H9 (cell line): ENCODE measurements around the gene FNDC3B. TPM values are rescaled to one million over a fixed set of nuclear protein-coding genes. Genes with fewer than 3 reads are reported as not detected.

Source experiments
- DNase-seq: peaks from one replicate; pipeline ENCODE4 v3.0.0-alpha.2; 2017
- H2AFZ ChIP-seq: one replicate; pipeline ENCODE4 v1.6.1; 2013; ENCODE audit warnings: mild to moderate bottlenecking, low read length, control low read depth, moderate library complexity
- H2AK5ac ChIP-seq: 2 replicates; pipeline ENCODE4 v1.6.1; 2013; ENCODE audit warnings: low read length, control low read depth, mixed read lengths; ENCODE audit not compliant: insufficient read length
- H2BK120ac ChIP-seq: one replicate; pipeline ENCODE4 v1.6.1; 2013; ENCODE audit warnings: low read depth, mild to moderate bottlenecking, low read length, control low read depth, inconsistent platforms; ENCODE audit not compliant: poor library complexity, severe bottlenecking
- H2BK12ac ChIP-seq: 2 replicates; pipeline ENCODE4 v1.6.1; 2013; ENCODE audit warnings: low read length, control low read depth, mixed read lengths, low read depth; ENCODE audit not compliant: insufficient read length
- H2BK15ac ChIP-seq: 2 replicates; pipeline ENCODE4 v1.6.1; 2013; ENCODE audit warnings: low read depth, low read length, control low read depth
- H2BK20ac ChIP-seq: one replicate; pipeline ENCODE4 v1.6.1; 2013; ENCODE audit warnings: low read depth, mild to moderate bottlenecking, low read length, control low read depth, inconsistent platforms; ENCODE audit not compliant: poor library complexity, severe bottlenecking
- H2BK5ac ChIP-seq: 2 replicates; pipeline ENCODE4 v1.6.1; 2013; ENCODE audit warnings: low read length, control low read depth, mixed read lengths; ENCODE audit not compliant: insufficient read length
- H3K14ac ChIP-seq: 2 replicates; pipeline ENCODE4 v1.6.1; 2013; ENCODE audit warnings: low read length, control low read depth; ENCODE audit not compliant: insufficient read depth
- H3K18ac ChIP-seq: 2 replicates; pipeline ENCODE4 v1.6.1; 2013; ENCODE audit warnings: low read depth, mild to moderate bottlenecking, mixed read lengths, low read length, control low read depth; ENCODE audit not compliant: insufficient read length
- H3K23ac ChIP-seq: 2 replicates; pipeline ENCODE4 v1.6.1; 2013; ENCODE audit warnings: low read length, control low read depth, mixed read lengths, low read depth; ENCODE audit not compliant: insufficient read length
- H3K23me2 ChIP-seq: 2 replicates; pipeline ENCODE4 v1.6.1; 2013; ENCODE audit warnings: low read depth, mild to moderate bottlenecking, mixed read lengths, low read length, control low read depth; ENCODE audit not compliant: insufficient read length, poor library complexity, severe bottlenecking
- H3K27ac ChIP-seq: 2 replicates; pipeline ENCODE4 v1.5.1; 2013; ENCODE audit warnings: low read length, control low read depth, mixed read lengths, low read depth; ENCODE audit not compliant: insufficient read length
- H3K27me3 ChIP-seq: 2 replicates; pipeline ENCODE4 v1.6.1; 2013; ENCODE audit warnings: low read length, control low read depth, inconsistent platforms; ENCODE audit not compliant: insufficient read depth
- H3K4ac ChIP-seq: 2 replicates; pipeline ENCODE4 v1.6.1; 2013; ENCODE audit warnings: low read depth, mild to moderate bottlenecking, control low read depth, inconsistent platforms, low read length, moderate library complexity
- H3K4me1 ChIP-seq: 2 replicates; pipeline ENCODE4 v1.6.1; 2013; ENCODE audit warnings: low read length, control low read depth, inconsistent platforms; ENCODE audit not compliant: insufficient read depth
- H3K4me2 ChIP-seq: 2 replicates; pipeline ENCODE4 v1.6.1; 2013; ENCODE audit warnings: low read length, control low read depth, mixed read lengths; ENCODE audit not compliant: insufficient read length, insufficient read depth
- H3K56ac ChIP-seq: 2 replicates; pipeline ENCODE4 v1.6.1; 2013; ENCODE audit warnings: low read depth, mild to moderate bottlenecking, mixed read lengths, low read length, control low read depth; ENCODE audit not compliant: insufficient read length
- H3K79me1 ChIP-seq: 2 replicates; pipeline ENCODE4 v1.6.1; 2013; ENCODE audit warnings: low read depth, mild to moderate bottlenecking, moderate library complexity, low read length, control low read depth, inconsistent platforms; ENCODE audit not compliant: insufficient read depth, poor library complexity, severe bottlenecking
- H3K79me2 ChIP-seq: 2 replicates; pipeline ENCODE4 v1.6.1; 2013; ENCODE audit warnings: low read length, control low read depth, inconsistent platforms; ENCODE audit not compliant: insufficient read depth
- H3K9ac ChIP-seq: 2 replicates; pipeline ENCODE4 v1.6.1; 2013; ENCODE audit warnings: low read length, control low read depth, mixed read lengths; ENCODE audit not compliant: insufficient read length; ENCODE audit errors: extremely low read depth
- H3K9me3 ChIP-seq: one replicate; pipeline ENCODE4 v1.6.1; 2013; ENCODE audit warnings: low read depth, low read length, inconsistent platforms; ENCODE audit not compliant: control insufficient read depth
- H3T11ph ChIP-seq: one replicate; pipeline ENCODE4 v1.6.1; 2013; ENCODE audit warnings: mild to moderate bottlenecking, low read length, control low read depth, inconsistent platforms
- H4K20me1 ChIP-seq: one replicate; pipeline ENCODE4 v1.6.1; 2013; ENCODE audit not compliant: control insufficient read depth, insufficient read length, insufficient read depth
- H4K5ac ChIP-seq: 2 replicates; pipeline ENCODE4 v1.6.1; 2013; ENCODE audit warnings: low read depth, mild to moderate bottlenecking, mixed read lengths, low read length, control low read depth; ENCODE audit not compliant: insufficient read length
- H4K8ac ChIP-seq: replicated peaks from 2 replicates; pipeline ENCODE4 v1.6.1; 2013; ENCODE audit warnings: low read length, control low read depth, mixed read lengths, low read depth; ENCODE audit not compliant: insufficient read length
- H4K91ac ChIP-seq: 2 replicates; pipeline ENCODE4 v1.6.1; 2013; ENCODE audit warnings: low read depth, mild to moderate bottlenecking, moderate library complexity, mixed read lengths, low read length, control low read depth; ENCODE audit not compliant: insufficient read length
- H3K27ac Mint-ChIP-seq, 3 experiments: 2 replicates in 2 of 3; 3 replicates in 1 of 3; pipeline ENCODE4 v1.8.0; 2020 to 2021; ENCODE audit warnings: mixed read lengths in 3 of 3, mild to moderate bottlenecking in 1 of 3, moderate library complexity in 1 of 3
- H3K27me3 Mint-ChIP-seq: 2 replicates; pipeline ENCODE4 v1.8.0; 2021; ENCODE audit warnings: low read depth, mild to moderate bottlenecking, moderate library complexity, mixed read lengths
- H3K36me3 Mint-ChIP-seq, 3 experiments: 2 replicates in 2 of 3; 3 replicates in 1 of 3; pipeline ENCODE4 v1.8.0; 2020 to 2021; ENCODE audit warnings: low read depth in 3 of 3, mixed read lengths in 3 of 3; ENCODE audit not compliant: insufficient read depth in 1 of 3
- H3K4me1 Mint-ChIP-seq, 2 experiments: 2 replicates each; pipeline ENCODE4 v1.8.0; 2020; ENCODE audit warnings: mixed read lengths in 2 of 2
- H3K4me3 Mint-ChIP-seq, 2 experiments: 2 replicates in 1 of 2; 3 replicates in 1 of 2; pipeline ENCODE4 v1.8.0; 2020 to 2021; ENCODE audit warnings: mild to moderate bottlenecking in 2 of 2, mixed read lengths in 2 of 2, moderate library complexity in 1 of 2
- H3K9me3 Mint-ChIP-seq, 2 experiments: 2 replicates in 1 of 2; 3 replicates in 1 of 2; pipeline ENCODE4 v1.8.0; 2020; ENCODE audit warnings: mild to moderate bottlenecking in 2 of 2, mixed read lengths in 2 of 2, moderate library complexity in 1 of 2
- WGBS: extraction: QIAGEN DNeasy Blood & Tissue Kit; methylation state at CpG from one replicate; pipeline ENCODE4 v1.1.7; 2013; ENCODE audit warnings: missing lambda C conversion rate, low lambda C conversion rate, mixed read lengths; ENCODE audit not compliant: insufficient read length; ENCODE audit errors: extremely low coverage; 5-methylcytosine and 5-hydroxymethylcytosine counted together
- total RNA-seq: library from RNA; stranded (reverse); gene quantifications from 2 replicates; pipeline ENCODE4 v1.2.1, GENCODE V29; 2021
- TF ChIP-seq, protein P1 (sequence below): fragments of 200-600 bp; sonication (generic); conservative IDR thresholded peaks from 3 replicates; pipeline ENCODE4 v1.8.0; 2021; ENCODE audit warnings: antibody characterized with exemption, mild to moderate bottlenecking

Gene FNDC3B
- total RNA-seq, 1 experiment from 2014 or later = 43.8 TPM

DNA sequence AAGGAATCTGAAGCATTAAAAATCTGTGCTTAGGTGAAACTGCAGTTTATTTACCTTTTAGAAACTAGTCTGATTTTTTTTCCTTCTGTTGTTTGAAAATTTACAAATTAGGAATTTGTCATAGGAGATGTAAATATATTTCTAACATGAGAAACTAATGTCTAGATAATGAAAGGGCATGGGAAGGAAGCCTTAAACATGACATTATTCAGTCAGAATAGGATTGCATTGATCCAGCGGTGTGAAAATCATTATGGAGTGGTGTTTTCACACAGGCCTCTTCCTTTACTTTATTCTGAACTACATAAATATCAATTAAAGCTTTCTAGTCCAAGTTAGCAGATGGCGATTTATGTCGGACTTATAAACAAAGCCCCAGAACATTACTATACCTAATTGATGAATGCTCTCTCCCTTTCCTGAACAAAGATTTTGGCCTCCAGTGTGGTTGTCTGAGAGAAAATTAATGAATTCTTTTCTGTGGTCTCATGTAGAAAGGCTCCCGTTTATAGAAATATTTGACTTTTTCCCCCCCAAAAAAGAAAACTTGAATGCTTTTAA, 37.9 kb downstream of the FNDC3B start:
- H2BK12ac ChIP-seq = no peak overlapping the region
- H2AFZ ChIP-seq = no peak overlapping the region
- TF ChIP-seq, protein P1, sequence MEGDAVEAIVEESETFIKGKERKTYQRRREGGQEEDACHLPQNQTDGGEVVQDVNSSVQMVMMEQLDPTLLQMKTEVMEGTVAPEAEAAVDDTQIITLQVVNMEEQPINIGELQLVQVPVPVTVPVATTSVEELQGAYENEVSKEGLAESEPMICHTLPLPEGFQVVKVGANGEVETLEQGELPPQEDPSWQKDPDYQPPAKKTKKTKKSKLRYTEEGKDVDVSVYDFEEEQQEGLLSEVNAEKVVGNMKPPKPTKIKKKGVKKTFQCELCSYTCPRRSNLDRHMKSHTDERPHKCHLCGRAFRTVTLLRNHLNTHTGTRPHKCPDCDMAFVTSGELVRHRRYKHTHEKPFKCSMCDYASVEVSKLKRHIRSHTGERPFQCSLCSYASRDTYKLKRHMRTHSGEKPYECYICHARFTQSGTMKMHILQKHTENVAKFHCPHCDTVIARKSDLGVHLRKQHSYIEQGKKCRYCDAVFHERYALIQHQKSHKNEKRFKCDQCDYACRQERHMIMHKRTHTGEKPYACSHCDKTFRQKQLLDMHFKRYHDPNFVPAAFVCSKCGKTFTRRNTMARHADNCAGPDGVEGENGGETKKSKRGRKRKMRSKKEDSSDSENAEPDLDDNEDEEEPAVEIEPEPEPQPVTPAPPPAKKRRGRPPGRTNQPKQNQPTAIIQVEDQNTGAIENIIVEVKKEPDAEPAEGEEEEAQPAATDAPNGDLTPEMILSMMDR = no peak
- no peak for DNase-seq
- peaks cover 22% of the 10 kb centered on the region; the same call in 1 of the 2 replicates for H3K79me2 ChIP-seq
- H3K27ac ChIP-seq = no peak overlapping the region
- no peaks in the 10 kb centered on the region for H3K27me3 Mint-ChIP-seq
- H3K23me2 ChIP-seq = no peaks in the 10 kb centered on the region
- no peak overlapping the region for H3K4me2 ChIP-seq
- H3K4ac ChIP-seq = no peak overlapping the region
- H3K4me3 Mint-ChIP-seq = no peak overlapping the region; a peak in 1 of 5 replicates
- H2BK120ac ChIP-seq = no peak overlapping the region
- H3K9ac ChIP-seq = no peak overlapping the region
- no peaks in the 10 kb centered on the region for H3K79me1 ChIP-seq
- no peaks in the 10 kb centered on the region for H3K27me3 ChIP-seq
- no peak overlapping the region for H3K23ac ChIP-seq
- H3K4me1 ChIP-seq = peaks cover 3% of the 10 kb centered on the region; the same call in 1 of the 2 replicates
- H2AK5ac ChIP-seq = no peak overlapping the region
- no peak overlapping the region for H4K5ac ChIP-seq
- no peak overlapping the region for H2BK5ac ChIP-seq
- H3K27ac Mint-ChIP-seq = no peak overlapping the region
- no CpG with 5 or more reads among the region's 4 CpGs for WGBS
- H3K9me3 Mint-ChIP-seq = no peaks in the 10 kb centered on the region
- H3K4me1 Mint-ChIP-seq = peaks cover 22 to 26% of the 10 kb centered on the region in 2 experiments
- H4K8ac ChIP-seq = no peak overlapping the region
- no peak overlapping the region for H2BK20ac ChIP-seq
- H3K14ac ChIP-seq = no peak overlapping the region
- H3K36me3 Mint-ChIP-seq = peaks cover 3 to 14% (median 7%) of the 10 kb centered on the region in 3 experiments; a peak in 5 of 7 replicates
- H2BK15ac ChIP-seq = no peak overlapping the region
- no peaks in the 10 kb centered on the region for H4K20me1 ChIP-seq
- no peak overlapping the region for H3T11ph ChIP-seq
- H3K56ac ChIP-seq = no peak overlapping the region
- no peaks in the 10 kb centered on the region for H3K9me3 ChIP-seq
- H3K18ac ChIP-seq = no peak overlapping the region
- no peak overlapping the region for H4K91ac ChIP-seq
